ENCODE data around the gene ANXA11. TPM values are rescaled to one million over a fixed set of nuclear protein-coding genes. Genes with fewer than 3 reads are reported as not detected.
"Not testable (repeated sequence)": the region's sequence is repeated elsewhere in the genome, so short reads cannot be mapped to it uniquely, and the experiment has no call there.

Gene ANXA11
- total RNA-seq, 1 donor from 2014 or later = 261 TPM

- no peak for ATAC-seq
Observed at GRCh38 chr10:80207768-80208370, 2.5 kb upstream of the ANXA11 start.

- no peak for ATAC-seq
Observed at GRCh38 chr10:80206277-80206655, 929 bp upstream of the ANXA11 start.

- peak; percentile 28 for ATAC-seq
Observed at GRCh38 chr10:80204677-80205476, 460 bp downstream of the ANXA11 start.

- ATAC-seq = peak; percentile 83
Observed at GRCh38 chr10:80203835-80204676, 1.3 kb downstream of the ANXA11 start.

DNA sequence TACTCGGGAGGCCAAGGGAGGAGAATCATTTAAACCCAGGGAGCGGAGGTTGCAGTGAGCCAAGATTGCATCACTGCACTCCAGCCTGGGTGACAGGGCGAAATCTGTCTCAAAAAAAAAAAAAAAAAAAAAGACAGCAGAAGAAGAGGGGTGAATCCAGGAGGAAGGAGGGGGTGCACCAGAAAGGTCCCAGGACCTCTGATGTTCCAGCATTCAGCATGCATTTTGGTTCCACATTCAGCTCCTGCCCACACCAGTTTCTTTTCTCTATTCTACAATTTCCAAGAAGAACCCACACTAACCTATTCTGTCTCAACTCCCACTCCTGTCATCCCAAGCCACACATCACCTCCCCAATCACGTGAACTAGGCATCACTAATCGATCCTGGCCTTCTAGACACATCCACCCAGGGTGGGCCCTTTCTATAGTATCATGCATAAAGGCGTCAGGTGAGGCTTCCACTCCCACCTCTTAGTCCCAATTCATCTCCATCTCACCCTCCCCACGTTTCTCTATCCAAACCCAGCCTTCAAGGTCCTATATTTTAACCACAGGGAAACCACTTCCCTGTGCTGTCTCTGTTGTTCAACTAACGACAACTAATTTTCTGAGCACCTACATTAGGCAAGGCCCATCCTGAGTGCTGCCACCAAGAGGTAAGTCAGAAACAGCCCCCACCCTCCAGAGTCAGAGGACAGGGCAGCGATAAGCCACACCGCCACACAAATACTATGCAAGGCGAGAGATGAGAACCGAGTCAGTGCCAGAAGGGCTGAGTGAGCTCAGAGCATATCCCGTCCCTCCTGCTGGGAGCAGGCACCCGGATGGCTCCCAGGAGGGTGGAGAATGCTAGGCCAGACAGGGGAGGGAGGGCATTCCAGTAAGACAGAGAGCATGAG lies 2.2 kb downstream of the ANXA11 start:
- ATAC-seq = peak; percentile 46

GRCh38 chr10:80202530-80202929 lies 2.8 kb downstream of the ANXA11 start:
- not testable (repeated sequence) for ATAC-seq

GRCh38 chr10:80201608-80202141 lies 3.7 kb downstream of the ANXA11 start:
- ATAC-seq = no peak

DNA sequence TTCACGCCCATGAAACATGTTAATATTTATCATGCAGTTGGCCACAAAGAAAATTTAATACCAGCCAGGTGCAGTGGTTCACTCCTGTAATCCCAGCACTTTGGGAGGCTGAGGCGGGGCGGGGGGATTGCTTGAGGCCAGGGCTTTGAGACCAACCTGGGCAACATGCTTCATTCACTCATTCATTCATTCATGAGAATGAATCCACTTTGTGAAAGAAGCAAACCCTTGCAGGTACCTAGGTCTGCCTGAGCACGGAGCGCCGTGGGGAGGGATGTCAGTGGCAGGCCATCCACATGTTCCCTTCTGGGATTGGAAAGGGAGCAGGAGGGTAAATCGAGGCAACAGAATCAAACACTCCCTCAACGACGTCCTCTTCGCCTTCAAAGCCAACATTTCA lies 4.7 kb downstream of the ANXA11 start:
- no peak for ATAC-seq

- no peak for ATAC-seq
Observed at GRCh38 chr10:80200259-80200658, 5.1 kb downstream of the ANXA11 start.

DNA sequence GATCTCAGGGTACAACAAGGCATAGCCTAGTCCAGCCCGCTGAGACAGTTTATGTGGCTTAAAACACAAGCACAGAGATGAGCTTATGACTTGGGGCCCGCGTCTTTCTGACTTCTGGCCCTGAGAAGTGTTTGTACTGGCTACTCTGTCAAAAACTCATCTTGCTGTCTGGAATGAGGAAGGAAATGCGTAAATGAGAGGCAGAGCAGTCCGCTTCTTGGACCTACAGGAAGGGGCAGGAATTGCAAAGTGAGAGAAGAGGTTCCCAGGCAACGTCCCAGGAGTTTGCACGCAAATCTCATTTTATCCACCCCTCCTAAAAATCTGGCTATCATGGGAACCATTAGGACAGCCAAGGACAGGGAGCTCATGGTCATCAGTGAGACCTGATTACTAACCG lies 5.5 kb downstream of the ANXA11 start:
- no peak for ATAC-seq

DNA sequence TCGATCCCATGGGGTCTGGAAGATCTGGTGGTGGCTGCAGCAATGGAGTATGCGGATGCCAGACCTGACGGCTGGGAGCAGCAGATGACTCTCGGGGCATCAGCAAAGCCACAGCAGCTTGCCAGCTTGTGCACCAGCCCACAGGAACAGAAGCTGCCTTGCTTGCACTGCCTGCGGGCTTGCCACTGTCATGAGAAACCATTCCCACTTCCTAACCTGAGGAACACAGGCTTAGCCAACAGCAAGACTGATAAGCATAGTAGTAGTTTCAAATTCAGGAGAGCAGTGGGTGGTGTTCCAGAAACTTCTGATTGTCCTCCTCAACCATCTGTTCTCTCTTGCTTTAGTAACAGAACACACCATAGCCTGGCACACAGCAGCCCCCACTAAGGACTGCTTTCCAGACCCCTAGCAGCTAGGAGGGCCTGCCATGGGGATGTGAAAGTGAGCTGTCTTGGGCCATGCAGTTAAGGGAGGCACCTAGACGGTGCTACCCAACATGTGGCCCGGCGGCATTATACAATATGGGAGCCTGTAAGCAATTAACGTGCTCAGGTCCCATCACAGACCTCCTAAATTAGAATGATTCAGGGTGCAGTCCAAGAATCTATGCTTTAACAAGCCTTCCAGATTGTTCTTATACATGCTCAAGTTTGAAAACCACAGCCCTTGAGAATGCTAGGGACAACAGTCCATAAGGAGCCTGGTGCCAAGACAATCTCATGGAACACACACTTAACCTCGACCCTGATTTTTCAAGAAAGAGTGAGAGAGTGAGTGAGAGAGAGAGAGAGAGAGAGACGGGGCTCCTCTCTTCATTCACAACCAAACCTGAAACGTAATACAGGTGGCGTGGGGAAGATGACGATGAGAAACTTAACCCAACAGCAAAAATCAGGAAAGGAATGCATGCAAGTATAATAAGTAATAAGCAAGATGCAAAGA lies 7.1 kb downstream of the ANXA11 start:
- no peak for ATAC-seq

DNA sequence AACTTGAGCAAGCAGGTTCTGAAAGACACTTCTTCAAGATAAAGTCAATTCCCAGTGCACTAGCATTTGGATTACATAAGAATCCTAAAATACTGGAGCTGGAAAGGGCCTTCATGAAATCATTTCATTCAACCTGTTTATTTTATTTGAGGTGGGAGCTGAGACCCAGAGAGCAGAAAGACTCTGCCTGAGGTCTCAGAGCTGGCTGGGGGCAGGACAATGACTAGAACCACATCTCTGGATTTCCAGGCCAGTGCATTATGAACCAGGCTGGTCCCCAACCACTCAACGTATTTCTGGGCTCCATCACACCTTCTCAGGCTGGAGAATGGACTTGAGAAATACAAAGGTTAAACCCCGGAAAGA lies 8.4 kb downstream of the ANXA11 start:
- ATAC-seq = no peak

- ATAC-seq = peak; percentile 89
Observed at GRCh38 chr10:80196270-80196949, 8.9 kb downstream of the ANXA11 start.

- no peak for ATAC-seq
Observed at GRCh38 chr10:80195046-80195574, 10.2 kb downstream of the ANXA11 start.

DNA sequence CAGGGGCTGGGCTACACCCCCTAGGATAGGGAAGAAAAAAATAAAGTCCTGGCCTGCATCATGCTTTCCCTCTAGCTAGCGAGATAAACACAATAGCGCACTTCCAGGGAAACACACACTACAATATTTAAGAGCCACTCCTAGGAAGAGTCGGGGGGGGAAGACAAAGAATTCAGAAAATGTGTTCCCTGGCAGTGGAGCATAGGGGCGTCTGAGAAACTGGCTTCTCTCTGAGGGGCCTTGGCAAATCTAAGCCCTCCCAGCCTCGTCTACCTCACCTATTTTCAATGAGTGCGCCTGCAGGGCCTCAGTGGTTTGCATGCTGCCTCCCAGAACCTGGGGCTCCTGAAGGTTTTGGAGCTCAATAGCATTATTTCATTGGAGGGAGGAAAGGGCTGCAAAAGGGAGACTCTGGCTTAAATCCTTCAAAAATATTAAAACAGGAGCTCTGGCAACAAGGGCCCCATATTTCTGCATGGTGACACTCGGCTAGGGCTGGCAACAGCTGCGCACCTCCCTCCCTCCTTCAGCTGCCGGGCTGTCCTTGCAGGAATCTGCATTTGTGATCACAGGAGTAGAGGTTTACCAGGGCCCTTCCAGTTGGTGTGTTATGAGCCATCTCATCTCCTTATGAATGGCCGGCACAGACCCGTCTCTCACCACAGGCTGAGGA lies 10.8 kb downstream of the ANXA11 start:
- no peak for ATAC-seq

- ATAC-seq = no peak
Observed at GRCh38 chr10:80192553-80192952, 12.8 kb downstream of the ANXA11 start.

DNA sequence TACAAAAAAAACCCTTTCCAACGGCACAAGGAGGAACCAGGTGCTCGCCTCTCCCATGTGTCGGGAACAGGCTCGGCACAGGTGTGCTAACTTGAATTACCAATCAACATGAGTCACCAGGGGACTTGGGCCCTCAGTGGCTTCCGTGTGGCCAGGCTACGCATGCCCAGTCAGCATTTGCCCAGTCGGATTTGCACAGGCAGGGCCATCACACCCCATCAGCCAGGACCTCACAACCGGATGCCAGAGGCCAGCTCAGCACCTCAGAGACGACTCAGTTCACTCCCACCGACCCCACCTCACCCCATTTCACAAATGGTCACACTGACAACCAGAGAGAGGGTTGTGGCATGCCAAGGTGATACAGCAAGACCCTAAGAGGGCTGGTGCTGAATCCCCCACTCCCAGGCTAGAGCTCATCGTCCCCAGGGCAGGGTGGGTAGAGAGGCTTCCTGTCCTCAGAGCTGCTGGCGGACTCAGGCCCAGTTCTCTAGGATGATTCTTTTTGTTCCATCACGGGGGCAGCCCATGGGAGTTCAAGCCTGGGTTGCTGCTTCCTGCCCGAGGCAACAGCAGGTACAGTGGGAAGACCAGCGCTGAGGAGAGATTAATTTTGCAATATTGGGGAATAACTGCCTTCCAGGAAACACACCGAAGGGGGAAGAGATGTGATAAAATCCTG lies 13.6 kb downstream of the ANXA11 start:
- ATAC-seq = peak; percentile 85

- no peak for ATAC-seq
Observed at GRCh38 chr10:80188713-80189112, 16.6 kb downstream of the ANXA11 start.

Measured in esophagus mucosa (tissue), 1 donor.